Retinal pigment epithelial cell (primary cell): ENCODE measurements around the gene GHR.

Experiments
- DNase-seq: peaks from one replicate; pipeline ENCODE4 v3.0.0-alpha.2; 2010; ENCODE audit warnings: low read depth
- H3K4me3 ChIP-seq: 2 replicates; pipeline ENCODE4 v1.5.1; 2011; ENCODE audit warnings: mild to moderate bottlenecking, low read length, control low read depth, moderate library complexity
- TF ChIP-seq, protein P1 (sequence below): conservative IDR thresholded peaks from 2 replicates; pipeline ENCODE4 v1.5.1; 2011; ENCODE audit warnings: low read depth, low read length, control low read depth, inconsistent platforms

GHR gene

DNA sequence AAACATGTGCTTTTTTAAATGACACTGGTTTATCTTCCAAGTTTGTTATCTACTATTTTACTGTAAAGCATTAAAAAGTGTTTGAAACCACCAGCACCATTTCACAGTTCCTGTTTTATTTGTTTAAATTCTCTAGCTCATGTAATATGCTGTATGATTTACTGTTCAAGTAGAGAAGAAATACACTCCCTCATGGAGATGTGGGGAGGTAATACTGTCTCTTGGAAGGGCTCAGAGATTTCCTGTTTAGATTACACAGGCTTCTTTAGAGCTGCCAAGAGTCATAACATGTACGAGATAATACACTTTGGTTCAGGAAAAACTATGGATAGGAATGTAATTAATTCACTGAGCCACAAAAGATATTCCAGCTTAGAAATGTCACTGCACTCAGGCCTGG is 198.4 kb downstream of the GHR start:
- H3K4me3 ChIP-seq = no peak overlapping the region
- DNase-seq = no peak
- TF ChIP-seq, protein P1, sequence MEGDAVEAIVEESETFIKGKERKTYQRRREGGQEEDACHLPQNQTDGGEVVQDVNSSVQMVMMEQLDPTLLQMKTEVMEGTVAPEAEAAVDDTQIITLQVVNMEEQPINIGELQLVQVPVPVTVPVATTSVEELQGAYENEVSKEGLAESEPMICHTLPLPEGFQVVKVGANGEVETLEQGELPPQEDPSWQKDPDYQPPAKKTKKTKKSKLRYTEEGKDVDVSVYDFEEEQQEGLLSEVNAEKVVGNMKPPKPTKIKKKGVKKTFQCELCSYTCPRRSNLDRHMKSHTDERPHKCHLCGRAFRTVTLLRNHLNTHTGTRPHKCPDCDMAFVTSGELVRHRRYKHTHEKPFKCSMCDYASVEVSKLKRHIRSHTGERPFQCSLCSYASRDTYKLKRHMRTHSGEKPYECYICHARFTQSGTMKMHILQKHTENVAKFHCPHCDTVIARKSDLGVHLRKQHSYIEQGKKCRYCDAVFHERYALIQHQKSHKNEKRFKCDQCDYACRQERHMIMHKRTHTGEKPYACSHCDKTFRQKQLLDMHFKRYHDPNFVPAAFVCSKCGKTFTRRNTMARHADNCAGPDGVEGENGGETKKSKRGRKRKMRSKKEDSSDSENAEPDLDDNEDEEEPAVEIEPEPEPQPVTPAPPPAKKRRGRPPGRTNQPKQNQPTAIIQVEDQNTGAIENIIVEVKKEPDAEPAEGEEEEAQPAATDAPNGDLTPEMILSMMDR = no peak

DNA sequence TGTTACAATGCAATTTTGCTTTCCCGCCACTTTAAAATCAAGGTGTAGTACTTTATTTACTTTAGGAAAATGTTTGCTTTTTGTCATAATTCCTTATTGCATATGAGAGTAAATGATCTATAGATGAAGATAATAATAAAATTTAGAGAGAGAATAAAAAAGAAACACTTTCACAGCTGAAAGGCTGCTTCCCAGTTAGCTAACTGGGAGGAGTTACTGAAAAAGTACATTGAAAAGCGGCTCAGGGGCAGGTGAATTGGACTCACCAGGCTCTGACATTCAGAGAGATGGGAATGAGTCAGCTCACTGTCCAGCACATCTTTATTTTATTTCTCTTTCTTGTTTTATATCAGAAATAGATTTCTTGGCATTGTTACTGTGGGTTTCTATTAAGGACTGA is 201.7 kb downstream of the GHR start:
- no peak overlapping the region for H3K4me3 ChIP-seq
- no peak for DNase-seq
- TF ChIP-seq, protein P1 = no peak

DNA sequence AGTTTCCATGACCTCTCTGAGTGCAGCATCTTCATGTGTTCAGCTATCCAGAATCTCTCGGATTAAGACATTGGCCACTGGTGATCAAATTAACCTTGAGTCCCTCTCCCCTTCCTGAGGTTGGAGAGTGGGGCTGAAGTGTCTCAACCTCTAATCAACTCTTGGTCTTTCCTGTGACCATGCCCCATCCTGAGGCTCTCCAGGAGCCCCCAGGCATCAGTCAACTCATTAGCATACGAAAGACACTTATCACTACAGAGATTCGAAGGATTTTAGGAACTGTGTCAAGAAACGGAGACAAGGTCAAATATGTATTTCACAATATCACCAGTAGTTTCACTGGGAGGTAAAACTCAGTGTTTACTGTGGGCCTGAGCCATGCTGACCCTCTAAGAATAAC is 203.2 kb downstream of the GHR start:
- no peak for DNase-seq
- H3K4me3 ChIP-seq = no peak overlapping the region
- TF ChIP-seq, protein P1 = no peak

DNA sequence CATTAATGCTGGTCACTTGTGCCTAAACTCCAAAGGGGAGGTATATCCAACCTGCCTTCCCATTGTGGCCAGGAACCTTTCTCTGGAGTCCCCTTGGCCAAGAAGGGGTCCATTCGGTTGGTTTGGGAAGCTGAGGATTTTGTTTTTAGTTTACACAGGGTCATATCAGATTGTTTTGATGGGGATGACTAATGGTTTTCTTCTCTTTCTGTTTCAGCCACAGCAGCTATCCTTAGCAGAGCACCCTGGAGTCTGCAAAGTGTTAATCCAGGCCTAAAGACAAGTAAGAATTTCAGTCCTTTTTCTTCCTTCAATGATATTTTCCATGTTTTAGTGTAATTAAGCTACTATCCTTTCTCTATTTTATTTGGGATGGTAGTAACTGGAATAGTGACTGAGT is 205.6 kb downstream of the GHR start:
- TF ChIP-seq, protein P1 = no peak
- H3K4me3 ChIP-seq = no peak overlapping the region
- no peak for DNase-seq

DNA sequence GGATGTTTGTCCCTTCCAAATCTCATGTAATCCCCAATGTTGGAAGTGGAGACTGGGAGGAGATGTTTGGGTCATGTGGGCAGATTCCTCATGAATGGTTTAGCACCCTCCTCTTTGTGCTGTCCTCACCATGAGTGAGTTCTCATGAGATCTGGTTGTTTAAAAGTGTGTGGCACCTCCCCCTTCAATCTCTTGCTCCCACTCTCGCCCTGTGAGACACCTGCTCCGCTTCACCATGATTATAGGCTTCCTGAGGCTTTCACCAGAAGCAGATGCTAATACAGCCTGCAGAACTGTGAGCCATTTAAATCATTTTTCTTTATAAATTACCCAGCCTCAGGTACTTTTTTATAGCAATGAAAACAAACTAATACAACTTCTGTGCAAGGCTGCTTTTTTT is 206.0 kb downstream of the GHR start:
- no peak overlapping the region for H3K4me3 ChIP-seq
- DNase-seq = no peak
- TF ChIP-seq, protein P1 = no peak

DNA sequence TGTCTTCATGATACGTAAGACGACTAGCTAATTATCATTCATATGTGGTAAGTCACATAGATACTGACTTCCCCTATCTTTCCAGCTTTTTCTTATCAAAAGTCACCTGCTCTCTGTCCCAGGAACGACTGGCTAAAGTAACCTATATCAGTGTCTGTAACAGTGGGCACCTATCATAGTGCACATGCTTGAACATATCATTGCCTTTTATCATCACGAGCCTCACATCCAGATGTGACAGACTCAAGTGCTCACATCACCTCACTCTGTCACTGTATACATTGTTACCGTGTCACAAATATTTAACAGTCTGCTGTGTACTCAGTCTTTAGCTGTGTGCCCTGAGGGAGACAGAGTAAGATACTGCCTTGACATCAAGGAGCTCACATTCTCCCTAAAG is 208.0 kb downstream of the GHR start:
- DNase-seq = no peak
- TF ChIP-seq, protein P1 = no peak
- no peak overlapping the region for H3K4me3 ChIP-seq

DNA sequence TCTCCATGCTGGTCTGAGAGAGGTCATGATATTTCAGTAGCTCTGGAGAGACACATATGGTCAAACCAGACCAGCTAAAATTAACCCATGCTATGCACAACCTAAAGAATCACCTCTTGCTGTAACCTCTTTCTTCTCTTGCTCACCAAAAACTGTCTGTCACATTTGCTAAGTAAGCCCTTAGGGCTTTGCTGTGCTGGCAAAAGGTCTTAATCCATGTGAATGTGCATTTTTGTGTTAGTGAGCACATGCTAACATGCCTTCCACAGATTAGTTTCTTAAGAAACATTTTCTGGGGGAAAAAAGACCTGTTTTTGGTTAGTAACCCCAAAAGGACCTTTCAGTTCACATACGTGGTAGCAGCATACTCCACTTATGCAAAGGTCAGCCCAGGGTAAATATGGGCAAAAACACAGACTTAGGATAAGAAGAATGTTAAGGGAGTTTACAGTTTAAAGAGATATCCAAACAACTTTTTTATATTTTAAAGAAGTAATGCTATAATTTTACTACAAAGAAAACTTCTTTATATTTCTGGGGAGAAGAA is 209.2 kb downstream of the GHR start:
- TF ChIP-seq, protein P1 = no peak
- no peak overlapping the region for H3K4me3 ChIP-seq
- DNase-seq = no peak
